HG03558 (cell line): ENCODE results near the gene C11orf21.
"Not testable (repeated sequence)": the region's sequence is repeated elsewhere in the genome, so short reads cannot be mapped to it uniquely, and the experiment has no call there.

Experiments used
- ATAC-seq: cut with Tn5 transposase; IDR thresholded peaks from one replicate; pipeline ENCODE4 v1.9.1; 2021; ENCODE audit warnings: moderate number of reproducible peaks; ENCODE audit not compliant: unreplicated experiment; ENCODE audit errors: extremely low read depth

Gene C11orf21

DNA sequence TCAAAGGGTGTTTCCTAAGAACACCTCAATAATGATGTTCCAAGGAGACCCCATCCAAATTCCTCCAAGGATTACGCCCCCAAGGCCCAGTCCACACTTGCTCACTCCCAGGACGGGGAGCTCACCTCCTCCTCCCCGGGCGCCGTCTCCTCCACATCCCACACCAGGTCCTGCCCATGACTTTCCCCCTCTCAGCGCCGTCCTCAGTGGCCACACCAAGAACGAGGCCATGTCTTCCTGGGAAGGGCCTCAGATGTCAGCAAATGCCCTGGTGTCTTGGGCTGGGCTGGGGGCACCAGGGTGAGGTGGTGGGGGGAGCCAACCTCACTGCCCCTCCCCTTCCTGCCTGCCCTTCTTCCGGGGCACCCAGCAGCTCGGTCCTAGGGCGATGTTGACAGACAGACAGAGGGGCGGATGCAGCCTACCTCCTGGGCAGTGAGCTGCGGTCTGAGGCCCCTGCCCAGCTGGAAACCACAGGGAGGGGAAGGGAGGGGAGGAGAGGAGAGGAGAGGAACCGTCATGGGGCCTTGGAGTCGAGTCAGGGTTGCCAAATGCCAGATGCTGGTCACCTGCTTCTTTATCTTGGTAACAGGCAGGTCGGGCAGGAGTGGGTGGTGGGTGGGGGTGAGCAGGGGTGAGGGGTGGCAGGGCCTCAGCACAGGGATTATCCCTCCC is at the start of gene C11orf21, which contains the start of gene TSPAN32:
Gene C11orf21 (minus strand): TSS at position 288 of the 675 bp plus-strand sequence. CDS start 110 bp downstream, at position 178.
Gene TSPAN32 (plus strand): TSS at position 383 of the 675 bp plus-strand sequence. CDS start 137 bp downstream, at position 520.
- ATAC-seq = no peak

GRCh38 chr11:2348986-2349385 is 47.3 kb upstream of the C11orf21 start:
- ATAC-seq = no peak

DNA sequence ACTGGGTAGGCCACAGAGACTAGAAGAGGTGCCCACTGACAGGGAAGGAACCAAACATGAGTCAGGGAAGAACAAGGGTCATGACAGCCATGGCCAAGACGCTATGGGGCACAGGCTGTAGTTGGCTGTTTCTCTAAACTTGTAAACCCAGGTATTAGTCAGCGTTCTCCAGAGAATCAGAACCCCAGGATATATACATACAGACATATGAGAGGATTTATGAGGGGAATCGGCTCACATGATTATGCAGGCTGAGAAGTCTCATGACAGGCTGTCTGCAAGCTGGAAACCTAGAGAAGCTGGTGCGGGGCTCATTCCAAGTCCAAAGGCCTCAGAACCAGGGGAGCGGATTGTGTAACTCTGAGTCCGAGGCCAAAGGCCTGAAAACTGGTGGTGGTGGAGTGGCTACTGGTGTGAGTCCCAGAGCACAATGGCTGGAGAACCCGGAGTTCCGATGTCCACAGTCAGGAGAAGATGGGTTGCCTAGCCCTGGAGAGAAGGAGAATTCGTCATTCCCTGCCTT is 45.7 kb upstream of the C11orf21 start:
- ATAC-seq = no peak

- no peak for ATAC-seq
Observed at GRCh38 chr11:2346586-2347307, 45.0 kb upstream of the C11orf21 start.

GRCh38 chr11:2346014-2346413 is 44.3 kb upstream of the C11orf21 start:
- ATAC-seq = no peak

DNA sequence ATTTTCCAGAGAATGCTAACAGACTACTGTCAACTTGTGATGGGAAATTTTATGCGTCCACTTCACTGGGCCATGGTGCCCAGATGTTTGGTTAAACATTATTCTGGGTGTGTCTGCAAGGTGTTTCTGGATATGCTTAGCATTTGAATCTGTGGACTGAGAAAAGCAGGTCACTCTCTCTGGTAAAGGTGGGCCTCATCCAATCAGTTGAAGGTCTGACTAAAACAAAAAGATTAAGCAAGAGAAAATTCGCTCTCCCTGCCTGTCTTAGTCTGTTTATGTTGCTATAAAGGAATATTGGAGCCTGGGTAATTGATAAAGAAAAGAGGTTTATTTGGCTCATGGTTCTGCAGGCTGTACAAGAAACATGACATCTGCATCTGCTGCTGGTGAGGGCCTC is 43.3 kb upstream of the C11orf21 start:
- ATAC-seq = no peak

- ATAC-seq = no peak
Observed at GRCh38 chr11:2343502-2343901, 41.8 kb upstream of the C11orf21 start.

DNA sequence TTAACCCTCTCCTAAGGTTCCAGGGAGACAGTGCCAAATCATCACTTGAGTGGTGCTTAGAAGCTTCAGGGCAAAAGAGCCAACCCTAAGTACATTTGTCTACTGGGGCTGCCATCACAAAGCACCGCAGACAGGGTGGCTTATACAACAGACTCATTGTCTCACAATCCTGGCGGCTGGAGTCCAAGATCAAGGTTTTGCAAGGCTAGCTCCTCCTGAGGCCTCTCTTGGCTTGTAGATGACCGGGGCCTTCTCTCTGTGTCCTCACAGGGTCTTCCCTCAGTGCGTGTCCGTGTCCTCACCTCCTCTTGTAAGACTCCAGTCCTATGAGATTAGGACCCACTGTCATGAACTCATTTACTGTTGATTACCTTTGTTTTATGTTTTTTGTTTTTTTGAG is 41.3 kb upstream of the C11orf21 start:
- no peak for ATAC-seq

DNA sequence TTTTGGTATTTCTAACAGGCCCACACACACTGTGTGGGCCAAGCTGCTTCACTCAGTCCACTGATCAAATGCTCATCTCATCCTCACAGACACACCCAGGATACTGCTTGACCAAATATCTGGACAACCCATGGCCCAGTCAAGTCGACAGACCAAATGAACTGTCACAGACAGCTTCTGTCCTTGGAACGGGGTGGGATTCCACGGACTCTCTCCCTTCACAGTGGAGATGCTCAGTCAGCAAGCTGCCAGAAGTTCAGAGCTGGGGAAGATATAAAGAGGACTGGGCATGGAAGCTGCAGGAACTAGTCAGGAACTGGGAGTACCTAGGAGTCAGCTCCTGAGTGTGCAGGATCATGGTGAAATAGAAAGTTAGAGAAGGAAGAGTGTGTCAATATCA is 40.8 kb upstream of the C11orf21 start:
- ATAC-seq = no peak

- ATAC-seq = not testable (repeated sequence)
Observed at GRCh38 chr11:2338760-2339159, 37.0 kb upstream of the C11orf21 start.

- not testable (repeated sequence) for ATAC-seq
Observed at GRCh38 chr11:2335286-2335685, 33.6 kb upstream of the C11orf21 start.

DNA sequence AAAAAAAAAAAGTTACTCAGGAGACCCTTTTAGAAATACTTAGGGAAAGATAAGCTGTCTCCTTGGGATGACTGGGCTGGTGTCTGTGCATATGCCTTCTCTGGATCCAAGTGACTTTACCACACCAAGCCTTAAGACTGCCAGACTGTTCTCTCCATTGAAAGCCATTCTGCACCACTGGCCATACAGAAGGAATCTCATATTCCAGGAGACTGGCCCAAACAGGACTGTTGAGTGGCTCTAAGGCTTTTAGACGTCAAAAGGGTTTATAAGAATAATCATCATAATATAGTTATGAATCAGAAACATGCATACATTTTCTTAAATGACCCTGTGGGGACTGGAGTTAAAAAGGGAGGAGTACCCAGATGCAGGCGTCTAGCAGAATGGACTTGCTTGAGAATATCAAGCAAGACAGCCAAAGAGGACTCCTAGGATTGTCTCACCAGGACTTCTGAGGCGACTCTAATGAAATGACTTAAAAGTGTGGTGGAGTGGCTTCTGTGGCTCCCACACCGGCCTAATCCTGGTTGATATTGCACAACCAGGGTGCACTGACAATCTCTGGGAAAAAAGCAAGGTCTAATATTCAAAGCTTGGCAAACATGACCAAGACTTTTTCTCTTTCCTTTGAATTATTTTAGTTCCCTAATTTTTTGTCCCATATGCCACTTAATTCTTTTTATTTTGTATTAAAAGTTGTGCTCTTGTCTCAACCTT is 31.9 kb upstream of the C11orf21 start:
- ATAC-seq = not testable (repeated sequence)

GRCh38 chr11:2332569-2332968 is 30.9 kb upstream of the C11orf21 start:
- not testable (repeated sequence) for ATAC-seq

DNA sequence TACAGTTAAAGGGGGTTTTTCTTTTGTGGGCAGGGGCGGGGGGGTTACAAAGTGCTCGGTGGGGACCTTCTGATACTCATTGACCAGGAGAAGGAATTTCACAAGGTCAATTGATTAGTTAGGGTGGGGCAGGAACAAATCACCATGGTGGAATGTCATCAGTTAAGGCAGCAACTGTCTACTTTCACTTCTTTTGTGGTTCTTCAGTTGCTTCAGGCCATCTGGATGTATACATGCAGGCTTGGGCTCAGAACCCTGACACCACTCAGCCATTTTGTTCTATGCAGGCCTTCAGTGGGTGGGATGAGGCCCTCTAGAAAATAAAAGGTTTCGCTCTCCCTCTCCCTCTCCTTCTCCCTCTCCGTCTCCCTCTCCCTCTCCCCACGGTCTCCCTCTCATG is 29.7 kb upstream of the C11orf21 start:
- ATAC-seq = no peak

- no peak for ATAC-seq
Observed at GRCh38 chr11:2330696-2331095, 29.0 kb upstream of the C11orf21 start.

DNA sequence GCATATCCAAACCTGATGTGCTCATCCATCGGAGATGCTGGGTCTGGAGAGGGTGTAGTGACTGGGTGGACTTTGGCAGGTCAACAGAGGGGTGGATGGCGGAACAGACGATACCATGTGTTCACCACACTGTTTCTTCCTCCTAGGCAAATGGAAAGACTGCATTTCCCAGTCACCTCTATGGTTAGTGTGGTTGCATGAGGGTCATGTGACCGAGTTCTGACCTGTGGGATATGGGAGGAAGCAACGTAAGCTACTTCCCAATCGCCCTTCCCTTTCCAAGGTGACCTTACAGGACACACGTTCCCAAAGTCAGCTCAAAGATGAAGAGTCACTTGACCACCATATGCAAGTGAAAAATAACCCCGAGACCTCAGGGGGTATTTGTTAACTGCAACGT is 27.8 kb upstream of the C11orf21 start:
- no peak for ATAC-seq

- no peak for ATAC-seq
Observed at GRCh38 chr11:2328656-2329354, 27.1 kb upstream of the C11orf21 start.

DNA sequence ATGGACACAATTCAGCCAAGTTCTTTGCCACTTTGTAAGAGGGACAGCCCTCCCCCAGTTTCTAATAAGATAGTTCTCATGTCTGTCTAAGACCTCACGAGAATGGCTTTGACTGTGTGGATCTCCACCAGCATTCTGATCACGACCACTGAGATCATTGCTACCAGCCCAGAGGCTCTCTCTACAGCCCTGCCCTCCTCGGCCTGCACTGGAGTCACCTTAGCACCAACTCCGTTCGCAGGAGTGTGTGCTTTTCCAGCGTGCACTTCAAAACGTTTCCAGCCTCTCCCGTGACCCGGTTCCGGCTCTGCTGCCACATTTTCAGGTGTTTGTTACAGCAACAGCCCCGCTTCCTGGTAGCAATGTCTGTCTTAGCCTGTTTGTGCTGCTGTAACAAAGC is 26.3 kb upstream of the C11orf21 start:
- no peak for ATAC-seq

GRCh38 chr11:2327032-2327431 is 25.3 kb upstream of the C11orf21 start:
- ATAC-seq = no peak

DNA sequence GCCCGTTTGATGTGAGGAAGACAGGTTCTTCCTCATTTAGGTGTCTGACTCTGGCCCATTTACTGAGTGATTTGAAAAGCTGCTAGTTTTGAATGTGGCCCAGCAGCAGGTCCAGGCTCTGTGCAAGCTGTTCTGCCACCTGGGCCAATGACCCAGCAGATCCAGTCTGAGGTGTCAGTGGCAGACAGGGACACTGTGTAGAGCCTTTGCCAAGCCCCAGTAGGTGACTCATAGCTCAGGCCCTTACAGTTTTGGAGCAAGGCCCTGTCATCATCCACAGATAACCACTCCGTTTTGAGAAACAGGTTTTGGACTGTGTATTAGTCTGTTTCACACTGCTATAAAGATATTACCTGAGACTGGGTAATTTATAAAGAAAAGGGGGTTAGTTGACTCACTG is 24.0 kb upstream of the C11orf21 start:
- ATAC-seq = no peak
